ENCODE results near the gene PLCH2. TPM values are rescaled to one million over a fixed set of nuclear protein-coding genes. Genes with fewer than 3 reads are reported as not detected.

PLCH2 gene
- total and polyA plus RNA-seq, 9 of the 15 experiments (the other 6 are each of a cell fraction or from before 2014, with no cell fraction given): 0.16 TPM; not detected in 8

- TF ChIP-seq, protein P1, sequence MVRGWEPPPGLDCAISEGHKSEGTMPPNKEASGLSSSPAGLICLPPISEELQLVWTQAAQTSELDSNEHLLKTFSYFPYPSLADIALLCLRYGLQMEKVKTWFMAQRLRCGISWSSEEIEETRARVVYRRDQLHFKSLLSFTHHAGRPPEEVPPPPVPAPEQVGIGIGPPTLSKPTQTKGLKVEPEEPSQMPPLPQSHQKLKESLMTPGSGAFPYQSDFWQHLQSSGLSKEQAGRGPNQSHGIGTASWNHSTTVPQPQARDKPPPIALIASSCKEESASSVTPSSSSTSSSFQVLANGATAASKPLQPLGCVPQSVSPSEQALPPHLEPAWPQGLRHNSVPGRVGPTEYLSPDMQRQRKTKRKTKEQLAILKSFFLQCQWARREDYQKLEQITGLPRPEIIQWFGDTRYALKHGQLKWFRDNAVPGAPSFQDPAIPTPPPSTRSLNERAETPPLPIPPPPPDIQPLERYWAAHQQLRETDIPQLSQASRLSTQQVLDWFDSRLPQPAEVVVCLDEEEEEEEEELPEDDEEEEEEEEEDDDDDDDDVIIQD (CRISPR knock-in tag; IDR thresholded peaks at IDR 0.05): no peak
- TF ChIP-seq BCLAF1 (IDR thresholded peaks at IDR 0.05; ENCODE audit: borderline replicate concordance in 1 of 2, control insufficient read depth in 1 of 2, low read depth in 2 of 2, low read length in 1 of 2) (0 out of 4 replicates have a peak, but pooled peaks of 1 of the 2 experiments have one; percentile 68), HEY1 (CRISPR knock-in tag; IDR thresholded peaks at IDR 0.05; ENCODE audit: borderline replicate concordance) (no peak), TEAD1 (CRISPR knock-in tag; IDR thresholded peaks at IDR 0.05) (peak in 1 of 2 experiments; percentile 97; a peak in 2 of 4 replicates), DDX20 (tag; IDR thresholded peaks at IDR 0.05; ENCODE audit: low read depth) (no peak), MBD1 (CRISPR knock-in tag; IDR thresholded peaks at IDR 0.05) (no peak)
Observed at GRCh38 chr1:2525920-2526823, 50.1 kb downstream of the PLCH2 start, which contains the start of gene PANK4 (continued).
